ENCODE measurements around the gene TSPAN15. TPM values are rescaled to one million over a fixed set of nuclear protein-coding genes. Genes with fewer than 3 reads are reported as not detected.
A peak's percentile ranks its signal among the peaks of the same experiment; 100 is the strongest.

The TSPAN15 gene
- total RNA-seq, 1 donor from 2014 or later = 3.8 TPM

GRCh38 chr10:69416695-69417094, 34.6 kb upstream of the TSPAN15 start, which contains the start of gene TACR2:
Gene TACR2 (minus strand): TSS chr10:69416918. CDS start chr10:69416323, 595 bp downstream.
- ATAC-seq = no peak
- no peak for DNase-seq (ENCODE audit: low spot score)

GRCh38 chr10:69417542-69417941, 33.7 kb upstream of the TSPAN15 start:
- ATAC-seq = no peak

GRCh38 chr10:69418052-69418752, 33.1 kb upstream of the TSPAN15 start:
- DNase-seq (ENCODE audit: low spot score) = no peak
- no peak for ATAC-seq

More at GRCh38 chr10:69417542-69417941, 33.7 kb upstream of the TSPAN15 start:
- no peak for DNase-seq (ENCODE audit: low spot score)

GRCh38 chr10:69419096-69419743, 32.0 kb upstream of the TSPAN15 start:
- ATAC-seq = no peak
- DNase-seq (ENCODE audit: low spot score) = no peak

GRCh38 chr10:69419744-69420126, 31.5 kb upstream of the TSPAN15 start:
- no peak for ATAC-seq
- no peak for DNase-seq (ENCODE audit: low spot score)

- no peak for ATAC-seq
- DNase-seq (ENCODE audit: low spot score) = no peak
These were observed 29.5 kb upstream of the TSPAN15 start for GRCh38 chr10:69421611-69422308.

GRCh38 chr10:69422676-69423075, 28.6 kb upstream of the TSPAN15 start:
- no peak for DNase-seq (ENCODE audit: low spot score)

GRCh38 chr10:69425041-69425440, 26.2 kb upstream of the TSPAN15 start:
- DNase-seq (ENCODE audit: low spot score) = no peak
- ATAC-seq = no peak

More at GRCh38 chr10:69422676-69423075, 28.6 kb upstream of the TSPAN15 start:
- ATAC-seq = no peak

GRCh38 chr10:69425511-69426298, 25.6 kb upstream of the TSPAN15 start:
- ATAC-seq = peak; percentile 74
- no peak for DNase-seq (ENCODE audit: low spot score)

- no peak for DNase-seq (ENCODE audit: low spot score)
These were observed 24.9 kb upstream of the TSPAN15 start for GRCh38 chr10:69426376-69426727.

GRCh38 chr10:69428165-69428564, 23.1 kb upstream of the TSPAN15 start:
- no peak for ATAC-seq
- no peak for DNase-seq (ENCODE audit: low spot score)

More at GRCh38 chr10:69426376-69426727, 24.9 kb upstream of the TSPAN15 start:
- peak; percentile 19 for ATAC-seq

GRCh38 chr10:69434169-69434568, 17.1 kb upstream of the TSPAN15 start:
- no peak for DNase-seq (ENCODE audit: low spot score)
- ATAC-seq = no peak

GRCh38 chr10:69434926-69435325, 16.3 kb upstream of the TSPAN15 start:
- ATAC-seq = no peak
- DNase-seq (ENCODE audit: low spot score) = no peak

- DNase-seq (ENCODE audit: low spot score) = no peak
- no peak for ATAC-seq
These were observed 15.2 kb upstream of the TSPAN15 start for GRCh38 chr10:69435966-69436520.

- DNase-seq (ENCODE audit: low spot score) (no peak), ATAC-seq (no peak)
These were observed 13.7 kb upstream of the TSPAN15 start for GRCh38 chr10:69437321-69438259.

GRCh38 chr10:69438536-69439349, 12.5 kb upstream of the TSPAN15 start:
- DNase-seq (ENCODE audit: low spot score) = no peak
- peak; percentile 51 for ATAC-seq

GRCh38 chr10:69439350-69439739, 11.9 kb upstream of the TSPAN15 start:
- ATAC-seq = peak; percentile 23
- DNase-seq (ENCODE audit: low spot score) = no peak

- ATAC-seq = peak; percentile 23
- no peak for DNase-seq (ENCODE audit: low spot score)
These were observed 11.3 kb upstream of the TSPAN15 start for GRCh38 chr10:69439813-69440506.

Measured in left lobe of liver (tissue), 2 donors.